ENCODE results near the gene SSR1.
"Not testable (repeated sequence)": the region's sequence is repeated elsewhere in the genome, so short reads cannot be mapped to it uniquely, and the experiment has no call there.

Gene SSR1

GRCh38 chr6:7312616-7313504, at the start of gene SSR1:
Gene SSR1 (minus strand): TSS chr6:7313199. CDS start chr6:7313120, 79 bp downstream.
- DNase-seq = peak; percentile 99

- DNase-seq = not testable (repeated sequence)
These were observed 38.9 kb upstream of the SSR1 start for GRCh38 chr6:7351916-7352315.

- not testable (repeated sequence) for DNase-seq
These were observed 37.6 kb upstream of the SSR1 start for GRCh38 chr6:7350591-7350990.

GRCh38 chr6:7347551-7347997, 34.6 kb upstream of the SSR1 start:
- not testable (repeated sequence) for DNase-seq

- not testable (repeated sequence) for DNase-seq
These were observed 31.9 kb upstream of the SSR1 start for GRCh38 chr6:7344773-7345450.

GRCh38 chr6:7343546-7344475, 30.8 kb upstream of the SSR1 start:
- DNase-seq = no peak

GRCh38 chr6:7341989-7342742, 29.2 kb upstream of the SSR1 start:
- DNase-seq = no peak

GRCh38 chr6:7341271-7341670, 28.3 kb upstream of the SSR1 start:
- no peak for DNase-seq

GRCh38 chr6:7339007-7339732, 26.2 kb upstream of the SSR1 start:
- DNase-seq = peak; percentile 66 to 68

- no peak for DNase-seq
These were observed 25.0 kb upstream of the SSR1 start for GRCh38 chr6:7338031-7338430.

- no peak for DNase-seq
These were observed 22.5 kb upstream of the SSR1 start for GRCh38 chr6:7335519-7335918.

GRCh38 chr6:7334685-7335084, 21.7 kb upstream of the SSR1 start:
- DNase-seq = no peak

- peak in 1 of 2 experiments; percentile 16 for DNase-seq
These were observed 19.2 kb upstream of the SSR1 start for GRCh38 chr6:7332090-7332745.

- DNase-seq = no peak
These were observed 18.5 kb upstream of the SSR1 start for GRCh38 chr6:7331452-7331851.

- DNase-seq = no peak
These were observed 15.2 kb upstream of the SSR1 start for GRCh38 chr6:7328243-7328642.

GRCh38 chr6:7325750-7326149, 12.8 kb upstream of the SSR1 start:
- DNase-seq = no peak

GRCh38 chr6:7324520-7324919, 11.5 kb upstream of the SSR1 start:
- peak; percentile 92 to 93 for DNase-seq

- DNase-seq = no peak
These were observed 10.1 kb upstream of the SSR1 start for GRCh38 chr6:7323074-7323473.

- not testable (repeated sequence) for DNase-seq
These were observed 8.9 kb upstream of the SSR1 start for GRCh38 chr6:7321866-7322265.

GRCh38 chr6:7319406-7319805, 6.4 kb upstream of the SSR1 start:
- not testable (repeated sequence) for DNase-seq

- DNase-seq = no peak
These were observed 4.5 kb upstream of the SSR1 start for GRCh38 chr6:7317538-7317937.

Data from AML-193 (cell line).